ENCODE data around the gene TIMM17B.

The TIMM17B gene

GRCh38 chrX:48918643-48919340, 21.2 kb upstream of the TIMM17B start, which contains the start of gene PIM2:
TSS of gene PIM2 (minus strand) at chrX:48919024. CDS start at chrX:48918834, 190 bp downstream.
- peak; percentile 96 for DNase-seq

- DNase-seq = no peak
Observed at GRCh38 chrX:48918301-48918642, 20.7 kb upstream of the TIMM17B start.

GRCh38 chrX:48917139-48918001, 19.8 kb upstream of the TIMM17B start:
- DNase-seq = peak; percentile 93

- no peak for DNase-seq
Observed at GRCh38 chrX:48914593-48915493, 17.3 kb upstream of the TIMM17B start.

GRCh38 chrX:48913605-48914366, 16.2 kb upstream of the TIMM17B start:
- no peak for DNase-seq

GRCh38 chrX:48911412-48912182, 14.0 kb upstream of the TIMM17B start, which contains the start of gene SLC35A2:
TSS of gene SLC35A2 (minus strand) at chrX:48911646. CDS start at chrX:48911636, 10 bp downstream.
- DNase-seq = peak; percentile 86

GRCh38 chrX:48910926-48911411, 13.4 kb upstream of the TIMM17B start:
- DNase-seq = peak; percentile 43

- DNase-seq = no peak
Observed at GRCh38 chrX:48909703-48910294, 12.2 kb upstream of the TIMM17B start.

- DNase-seq = no peak
Observed at GRCh38 chrX:48908600-48908999, 11.0 kb upstream of the TIMM17B start.

GRCh38 chrX:48905090-48905790, 7.7 kb upstream of the TIMM17B start:
- no peak for DNase-seq

- no peak for DNase-seq
Observed at GRCh38 chrX:48904626-48905025, 7.1 kb upstream of the TIMM17B start.

- no peak for DNase-seq
Observed at GRCh38 chrX:48904180-48904579, 6.6 kb upstream of the TIMM17B start.

GRCh38 chrX:48903290-48903689, 5.7 kb upstream of the TIMM17B start:
- no peak for DNase-seq

- DNase-seq = no peak
Observed at GRCh38 chrX:48902776-48903175, 5.2 kb upstream of the TIMM17B start.

GRCh38 chrX:48902135-48902534, 4.6 kb upstream of the TIMM17B start:
- DNase-seq = no peak

- no peak for DNase-seq
Observed at GRCh38 chrX:48901069-48901468, 3.5 kb upstream of the TIMM17B start.

GRCh38 chrX:48899078-48899410, 1.5 kb upstream of the TIMM17B start:
- DNase-seq = no peak

GRCh38 chrX:48897157-48897624, 377 bp downstream of the TIMM17B start:
- DNase-seq = peak; percentile 79

- no peak for DNase-seq
Observed at GRCh38 chrX:48896611-48897011, 957 bp downstream of the TIMM17B start.

- DNase-seq = no peak
Observed at GRCh38 chrX:48894891-48895290, 2.7 kb downstream of the TIMM17B start.
